Immature natural killer cell (primary cell): ENCODE measurements around the gene IRF2BP2. TPM values are rescaled to one million over a fixed set of nuclear protein-coding genes. Genes with fewer than 3 reads are reported as not detected.

Source experiments
- DNase-seq, 3 donors: peaks; one replicate each; pipeline ENCODE4 v3.0.0; 2022; ENCODE audit warnings: mixed read lengths in 1 of 3
- H3K27ac Mint-ChIP-seq, 6 donors: one replicate each; pipeline ENCODE4 v1.8.0; 2020; ENCODE audit warnings: mixed read lengths in 6 of 6, mild to moderate bottlenecking in 5 of 6, inconsistent platforms in 4 of 6, moderate library complexity in 3 of 6
- H3K27me3 Mint-ChIP-seq, 3 donors: one replicate each; pipeline ENCODE4 v1.8.0; 2020 to 2021; ENCODE audit warnings: low read depth in 3 of 3, mild to moderate bottlenecking in 3 of 3, mixed read lengths in 3 of 3, moderate library complexity in 3 of 3, inconsistent platforms in 1 of 3
- H3K36me3 Mint-ChIP-seq, 3 donors: one replicate each; pipeline ENCODE4 v1.8.0; 2020; ENCODE audit warnings: mixed read lengths in 3 of 3, inconsistent platforms in 2 of 3, mild to moderate bottlenecking in 2 of 3
- H3K4me1 Mint-ChIP-seq, 2 donors: one replicate each; pipeline ENCODE4 v1.8.0; 2020; ENCODE audit warnings: inconsistent platforms in 2 of 2, mild to moderate bottlenecking in 2 of 2, mixed read lengths in 2 of 2, moderate library complexity in 1 of 2
- H3K4me3 Mint-ChIP-seq, 5 donors: one replicate each; pipeline ENCODE4 v1.8.0; 2020; ENCODE audit warnings: mild to moderate bottlenecking in 5 of 5, mixed read lengths in 5 of 5, inconsistent platforms in 3 of 5, moderate library complexity in 3 of 5
- H3K9me3 Mint-ChIP-seq, 6 donors: one replicate each; pipeline ENCODE4 v1.8.0; 2020; ENCODE audit warnings: mild to moderate bottlenecking in 6 of 6, mixed read lengths in 6 of 6, inconsistent platforms in 4 of 6, moderate library complexity in 3 of 6
- polyA plus RNA-seq, 3 donors: library from polyadenylated mRNA; unstranded; fragments of 300-500 nt; fragmentation: Illumina TruSeq; gene quantifications; one replicate each; pipeline ENCODE4 v1.2.3, GENCODE V29; 2021

IRF2BP2 gene
- polyA plus RNA-seq, 3 donors from 2014 or later, result 19.1 to 28.2 (median 26.4) TPM

DNA sequence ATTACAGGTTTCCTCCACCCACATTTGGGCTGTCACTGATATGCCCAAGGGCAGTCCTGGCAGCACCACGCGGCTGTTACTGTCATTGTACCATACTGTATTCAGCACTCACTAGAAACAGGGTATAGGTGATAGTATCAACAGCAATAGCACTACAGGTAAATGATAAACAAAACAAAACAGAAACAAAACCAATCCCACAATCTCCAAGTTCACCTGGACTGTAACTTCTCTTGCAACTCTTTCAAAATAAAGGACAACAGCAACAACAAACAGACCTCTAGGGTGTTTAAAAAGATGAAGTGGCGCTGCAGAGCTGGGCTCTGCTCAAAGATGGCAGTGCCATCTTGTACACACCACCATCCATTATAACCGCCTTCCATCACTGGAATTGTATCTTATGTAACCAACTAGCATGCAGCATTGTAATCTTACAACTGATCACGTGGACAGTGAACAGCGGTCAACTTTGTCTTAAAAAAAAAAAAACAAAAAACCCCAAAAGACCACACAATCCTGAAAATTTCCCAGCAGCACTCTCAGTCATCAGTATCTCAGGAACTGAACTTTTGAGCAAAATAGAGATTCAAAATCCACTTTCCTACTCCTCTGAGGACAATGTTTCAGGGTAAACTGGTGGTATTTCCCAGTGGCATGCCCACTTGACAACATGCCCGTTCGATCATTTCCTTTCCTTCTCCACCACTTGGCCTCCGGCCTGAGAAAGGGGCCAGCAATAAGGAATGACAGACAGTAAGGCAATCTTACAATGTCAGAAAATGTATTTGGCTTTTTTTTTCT, 3.8 kb downstream of the IRF2BP2 start:
- peaks cover 24 to 41% (median 34%) of the 10 kb centered on the region in 3 donors for H3K27me3 Mint-ChIP-seq

DNA sequence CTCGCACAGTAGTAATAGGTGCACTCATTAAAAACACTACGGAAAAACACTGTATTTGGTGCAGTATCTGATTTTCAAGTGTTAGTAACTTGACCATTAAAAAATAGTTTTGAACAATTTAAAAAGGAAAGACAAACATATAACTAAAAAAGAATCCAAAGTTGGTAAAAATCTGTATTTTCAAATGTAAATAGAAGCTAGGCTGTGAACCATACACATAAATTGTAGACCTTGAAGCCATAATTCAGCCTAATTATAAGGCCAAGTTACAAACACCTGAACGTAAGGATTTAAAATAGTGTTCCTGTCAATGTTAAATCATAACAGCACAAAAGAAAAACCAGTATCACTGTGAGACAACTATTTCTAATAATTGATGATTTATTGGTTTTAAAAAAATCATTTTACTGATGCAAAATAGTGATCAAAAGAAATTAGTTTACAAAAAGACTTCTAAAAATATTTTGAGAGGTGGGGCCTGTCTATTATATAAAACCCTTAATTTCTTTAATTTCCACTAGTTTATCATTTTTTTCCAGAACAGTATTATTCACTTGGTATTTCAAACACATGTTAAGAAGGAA, 4.5 kb downstream of the IRF2BP2 start:
- DNase-seq, result no peak
- H3K9me3 Mint-ChIP-seq, result no peaks in the 10 kb centered on the region
- peaks cover 20 to 36% (median 30%) of the 10 kb centered on the region in 3 donors for H3K27me3 Mint-ChIP-seq
- H3K4me1 Mint-ChIP-seq, result peaks cover 78 to 79% of the 10 kb centered on the region in 2 donors
- peak overlapping the region; percentile 83 to 99 (median 95) for H3K4me3 Mint-ChIP-seq
- H3K27ac Mint-ChIP-seq, result peak overlapping the region; percentile 91 to 100 (median 99)
- H3K36me3 Mint-ChIP-seq, result peaks cover 0 to 29% (median 20%) of the 10 kb centered on the region in 3 donors

More for the DNA sequence above, 3.8 kb downstream of the IRF2BP2 start:
- H3K9me3 Mint-ChIP-seq, result no peaks in the 10 kb centered on the region
- peak overlapping the region; percentile 91 to 100 (median 99) for H3K27ac Mint-ChIP-seq
- H3K4me1 Mint-ChIP-seq, result peaks cover 73 to 75% of the 10 kb centered on the region in 2 donors
- DNase-seq, result peak; percentile 24 to 38 (median 33)
- peak overlapping the region; percentile 83 to 99 (median 95) for H3K4me3 Mint-ChIP-seq
- H3K36me3 Mint-ChIP-seq, result peaks cover 0 to 29% (median 20%) of the 10 kb centered on the region in 3 donors

DNA sequence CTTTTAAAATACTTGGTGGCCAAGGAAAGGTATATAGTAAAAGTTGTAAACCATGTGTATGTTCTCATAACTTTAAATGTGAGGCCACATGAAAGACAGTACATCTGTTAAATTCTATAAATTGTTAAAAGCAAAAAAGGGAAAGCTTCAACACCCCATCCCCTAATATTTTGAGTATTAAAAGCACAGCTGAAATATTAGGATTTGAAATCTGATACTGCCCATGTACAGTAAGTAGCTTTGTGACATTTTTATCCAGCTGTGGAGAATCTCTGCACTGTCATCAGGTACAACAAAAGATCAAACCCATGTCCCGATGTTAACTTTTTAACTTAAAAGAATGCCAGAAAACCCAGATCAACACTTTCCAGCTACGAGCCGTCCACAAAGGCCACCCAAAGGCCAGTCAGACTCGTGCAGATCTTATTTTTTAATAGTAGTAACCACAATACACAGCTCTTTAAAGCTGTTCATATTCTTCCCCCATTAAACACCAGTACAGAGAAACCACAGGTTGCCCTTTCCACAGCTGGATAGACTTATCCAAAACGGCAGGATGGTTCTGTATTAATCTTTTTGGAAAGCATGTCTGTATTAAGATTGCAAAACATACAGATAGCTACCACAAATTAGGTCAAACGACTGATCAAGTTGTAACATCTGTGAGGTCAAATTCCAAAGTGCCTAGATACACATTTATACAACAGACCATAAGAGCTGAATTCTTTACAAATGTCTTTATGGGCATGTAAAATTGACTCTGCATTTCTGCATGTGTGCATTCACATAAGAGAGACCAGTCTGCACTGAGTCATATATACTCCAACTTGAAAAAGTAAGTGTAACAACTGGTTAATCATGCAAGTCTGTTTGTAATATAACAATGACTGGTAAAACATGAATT, 5.2 kb downstream of the IRF2BP2 start:
- no peak for DNase-seq
- Mint-ChIP-seq H3K9me3 (no peaks in the 10 kb centered on the region), H3K4me1 (peaks cover 77 to 83% of the 10 kb centered on the region in 2 donors), H3K36me3 (peaks cover 0 to 29% (median 20%) of the 10 kb centered on the region in 3 donors), H3K4me3 (peak overlapping the region; percentile 83 to 99 (median 95)), H3K27me3 (peaks cover 21 to 32% (median 27%) of the 10 kb centered on the region in 3 donors), H3K27ac (peak overlapping the region; percentile 25 to 100 (median 97))

DNA sequence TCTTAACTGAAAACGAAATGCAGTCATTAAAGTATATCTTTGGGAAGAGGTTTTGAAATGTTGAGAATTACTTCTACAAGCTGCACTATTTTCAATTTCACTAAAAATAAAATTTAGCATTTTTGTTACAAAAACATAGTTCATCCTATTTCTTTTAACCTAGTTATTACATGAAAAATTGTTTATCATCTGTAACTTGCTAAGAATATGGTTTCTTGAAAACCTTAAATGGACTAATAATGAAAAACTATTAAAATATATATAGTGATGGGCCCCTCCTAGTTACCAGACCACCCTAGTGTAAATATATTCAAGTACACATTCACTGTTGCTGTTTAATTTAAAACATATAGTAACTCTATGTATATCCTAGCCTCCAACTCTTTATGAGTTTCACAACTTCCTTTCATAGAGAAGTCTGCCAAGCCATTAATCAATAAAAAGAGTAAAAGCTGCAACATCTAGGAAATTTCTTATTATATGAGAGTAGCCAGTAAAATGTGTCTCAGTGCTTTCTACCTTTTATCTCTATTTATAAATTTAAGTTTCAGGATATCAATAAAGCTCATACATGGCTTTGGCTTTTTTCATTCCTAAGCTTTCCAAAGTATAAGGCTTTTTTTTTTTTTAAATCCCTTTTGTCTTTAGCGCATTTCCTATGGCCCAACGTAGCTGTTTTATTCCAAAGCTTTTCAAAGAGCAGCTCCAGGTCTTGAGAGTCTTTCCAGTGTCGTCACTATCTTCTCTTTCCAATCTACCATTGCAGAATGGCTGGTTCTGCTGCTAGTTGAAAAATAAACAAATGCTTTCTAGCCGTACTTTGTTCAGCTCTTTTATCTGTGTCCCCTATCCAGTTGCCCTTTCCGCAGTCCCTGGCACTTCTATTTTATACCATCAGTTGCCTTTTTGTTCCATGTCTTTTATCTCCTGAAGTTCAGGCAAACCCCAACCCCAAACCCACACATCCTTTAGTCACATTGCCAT, 6.5 kb downstream of the IRF2BP2 start:
- peaks cover 84 to 95% of the 10 kb centered on the region in 2 donors for H3K4me1 Mint-ChIP-seq
- H3K27ac Mint-ChIP-seq, result peak overlapping the region; percentile 83 to 100 (median 86)
- H3K36me3 Mint-ChIP-seq, result peaks cover 0 to 29% (median 20%) of the 10 kb centered on the region in 3 donors
- no peaks in the 10 kb centered on the region for H3K9me3 Mint-ChIP-seq
- H3K27me3 Mint-ChIP-seq, result peaks cover 21 to 35% (median 28%) of the 10 kb centered on the region in 3 donors
- no peak for DNase-seq
- peak overlapping the region; percentile 20 to 98 (median 47) for H3K4me3 Mint-ChIP-seq

DNA sequence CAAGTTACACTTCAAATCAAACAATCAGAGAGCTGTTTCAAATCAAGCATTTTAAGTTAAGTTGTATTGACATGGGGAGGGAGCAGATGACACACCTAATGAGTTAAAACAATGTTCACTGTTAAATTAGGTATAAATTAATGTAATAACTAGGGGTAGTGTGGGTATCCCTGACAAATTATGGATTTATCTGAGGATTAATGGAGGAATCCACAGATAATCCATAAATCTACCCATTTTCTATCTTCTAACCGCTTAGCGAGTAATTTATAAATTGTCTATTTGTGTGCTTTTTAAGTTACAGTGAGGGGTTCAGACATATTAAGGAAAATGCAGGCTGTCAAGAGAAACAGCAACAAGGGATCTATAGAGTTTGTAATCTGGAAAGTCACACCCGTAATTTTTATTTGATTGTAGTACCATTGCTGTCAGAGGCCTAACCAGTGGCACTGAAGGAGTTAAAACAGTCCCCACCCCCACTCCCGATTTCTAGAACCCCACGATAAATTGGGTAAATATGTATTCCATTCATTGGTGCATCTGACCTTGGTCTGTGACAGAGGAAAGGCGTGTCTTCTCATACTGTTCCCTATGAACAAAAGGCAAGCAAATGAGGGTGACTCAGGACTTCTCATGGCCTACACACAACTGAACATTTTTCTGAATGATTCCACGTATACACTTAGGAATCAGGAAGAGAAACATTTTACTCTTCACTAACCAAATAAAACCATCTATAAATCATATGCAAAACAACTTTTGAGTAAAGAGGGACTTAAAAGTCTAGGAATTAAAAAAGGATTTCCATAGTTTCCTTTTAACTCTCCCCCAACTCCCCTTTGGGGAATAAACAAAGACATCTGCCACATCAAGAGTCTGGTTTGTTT, 7.4 kb downstream of the IRF2BP2 start:
- Mint-ChIP-seq H3K36me3 (peaks cover 0 to 22% (median 16%) of the 10 kb centered on the region in 3 donors), H3K4me3 (peak overlapping the region; percentile 24 to 65 (median 38)), H3K9me3 (no peaks in the 10 kb centered on the region), H3K4me1 (peaks cover 79 to 88% of the 10 kb centered on the region in 2 donors), H3K27me3 (peaks cover 14 to 26% (median 20%) of the 10 kb centered on the region in 3 donors), H3K27ac (peak overlapping the region; percentile 84 to 98 (median 91))
- DNase-seq, result no peak

DNA sequence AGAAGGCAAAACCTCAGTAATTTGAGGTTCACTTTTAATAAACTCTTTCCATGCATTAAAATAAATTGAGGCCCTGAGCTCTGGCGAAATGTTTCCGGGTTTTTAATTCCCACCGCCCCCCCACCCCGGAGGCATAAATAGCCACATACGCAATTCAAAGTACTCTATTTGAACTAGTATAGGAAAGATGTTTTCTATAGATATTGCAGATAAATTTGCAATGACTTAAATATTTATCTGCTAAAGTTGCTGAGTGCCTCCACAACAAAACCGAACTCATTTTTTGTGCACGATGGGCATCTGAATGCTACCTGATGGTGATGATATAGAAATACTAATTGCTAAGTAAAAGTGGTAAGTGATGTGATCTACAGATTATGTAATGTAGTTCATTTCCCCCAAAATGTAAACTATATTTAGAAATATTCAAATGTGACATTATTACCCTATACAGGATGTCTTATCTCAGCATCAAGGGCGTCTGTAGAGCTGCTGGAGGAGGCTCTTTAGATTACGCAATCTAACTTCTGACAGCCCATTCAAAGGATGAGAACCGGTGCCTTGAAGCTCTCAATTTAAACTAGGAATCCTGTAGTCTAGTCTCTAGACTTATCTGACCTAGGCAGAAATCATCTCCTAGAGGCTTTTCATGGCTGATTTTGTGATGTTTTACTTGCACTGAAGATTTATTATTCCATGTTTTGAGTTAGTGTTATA, 8.5 kb downstream of the IRF2BP2 start:
- H3K4me1 Mint-ChIP-seq, result peaks cover 68 to 76% of the 10 kb centered on the region in 2 donors
- peak overlapping the region; percentile 90 to 98 (median 96) for H3K27ac Mint-ChIP-seq
- peaks cover 0 to 12% (median 9%) of the 10 kb centered on the region in 3 donors for H3K36me3 Mint-ChIP-seq
- DNase-seq, result peak; percentile 39 to 51 (median 43)
- peak overlapping the region; percentile 82 to 93 (median 86) for H3K4me3 Mint-ChIP-seq
- peaks cover 9 to 17% (median 13%) of the 10 kb centered on the region in 3 donors for H3K27me3 Mint-ChIP-seq
- H3K9me3 Mint-ChIP-seq, result no peaks in the 10 kb centered on the region

DNA sequence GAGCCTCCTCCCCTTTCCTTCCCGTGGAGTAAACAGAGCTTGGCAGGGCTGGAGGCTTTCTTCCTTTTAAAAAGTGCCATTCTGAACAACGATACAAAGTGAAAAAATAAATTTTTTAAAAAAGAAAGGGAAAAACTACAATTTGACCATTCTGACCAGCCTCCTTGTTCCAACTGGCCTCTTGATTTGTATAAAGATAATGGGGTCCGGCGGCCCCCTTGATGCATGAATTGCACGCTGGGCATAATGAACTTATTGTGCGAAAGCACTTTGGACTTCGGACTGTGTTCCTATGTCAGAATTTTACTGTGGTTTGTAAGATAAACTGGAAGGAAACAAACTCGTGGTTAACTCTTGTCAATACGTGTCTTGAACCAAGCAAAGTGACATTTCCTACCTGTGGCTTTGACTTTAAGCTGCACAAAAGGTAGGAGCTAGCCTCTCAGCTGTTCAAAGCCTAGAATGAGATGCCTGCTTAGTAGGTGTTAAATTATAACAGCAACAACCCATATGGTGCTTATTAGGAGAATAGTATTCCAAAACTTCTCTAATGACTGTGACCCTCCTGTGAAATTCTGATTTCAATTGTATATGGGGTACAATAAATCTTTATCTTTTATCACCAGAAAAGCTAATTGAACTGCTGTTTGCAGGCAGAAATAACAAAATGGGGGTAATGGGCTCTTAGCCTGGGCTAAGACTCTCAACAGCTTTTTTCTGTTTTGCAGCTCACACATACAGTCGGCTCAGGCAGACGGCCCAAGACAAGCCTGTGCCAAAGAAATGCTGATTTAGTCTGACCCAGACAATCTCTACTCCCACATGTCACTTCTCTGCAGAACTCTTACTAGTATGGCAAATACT, 9.3 kb downstream of the IRF2BP2 start:
- H3K4me3 Mint-ChIP-seq, result peak overlapping the region; percentile 82 to 93 (median 86)
- H3K27me3 Mint-ChIP-seq, result peaks cover 9 to 10% (median 10%) of the 10 kb centered on the region in 3 donors
- peak overlapping the region; percentile 90 to 98 (median 96) for H3K27ac Mint-ChIP-seq
- peaks cover 0 to 4% (median 4%) of the 10 kb centered on the region in 3 donors for H3K36me3 Mint-ChIP-seq
- DNase-seq, result peak; percentile 58 to 62 (median 61)
- no peaks in the 10 kb centered on the region for H3K9me3 Mint-ChIP-seq
- H3K4me1 Mint-ChIP-seq, result peaks cover 60 to 68% of the 10 kb centered on the region in 2 donors

DNA sequence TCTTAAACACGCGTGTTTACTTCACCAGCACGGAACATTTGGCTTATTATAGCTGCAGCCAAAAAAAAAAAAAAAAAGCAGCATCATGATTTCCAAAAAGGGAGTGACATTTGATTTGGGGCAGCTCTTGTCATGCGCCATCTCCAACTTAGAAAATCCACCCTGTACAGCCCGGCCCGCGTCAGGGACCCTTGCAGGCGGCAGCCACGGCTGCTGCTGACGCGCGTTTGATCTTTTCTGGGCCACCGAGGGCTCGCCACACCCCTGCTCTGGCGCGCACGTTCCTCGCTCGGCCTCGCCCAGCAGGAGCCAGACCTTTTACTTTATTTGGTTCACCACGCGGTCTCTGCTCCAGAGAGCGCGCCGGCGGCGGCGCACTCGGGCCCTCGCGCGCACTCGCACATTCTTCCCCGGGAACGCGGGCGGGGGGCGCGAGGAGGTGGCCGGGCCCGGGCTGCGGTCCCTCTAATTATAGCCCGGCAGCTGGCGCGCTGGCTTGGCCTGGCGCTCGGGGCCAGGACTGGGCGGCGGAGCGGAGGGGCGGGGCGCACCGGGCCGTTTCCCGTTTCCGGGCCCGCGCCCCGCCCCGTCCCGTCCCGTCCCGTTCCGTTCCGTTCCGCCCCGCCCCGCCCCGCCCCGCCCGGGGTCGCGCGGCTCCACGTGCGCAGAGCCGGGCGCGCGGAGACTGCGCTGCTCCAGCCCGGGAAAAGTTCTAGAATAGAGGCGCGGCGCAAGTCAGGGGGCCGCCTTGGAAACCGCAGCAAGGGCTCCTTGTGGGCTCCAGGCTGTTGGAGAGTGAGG, 10.2 kb downstream of the IRF2BP2 start:
- Mint-ChIP-seq H3K4me1 (peaks cover 52 to 60% of the 10 kb centered on the region in 2 donors), H3K36me3 (peaks cover 0 to 4% (median 4%) of the 10 kb centered on the region in 3 donors), H3K27me3 (peaks cover 9 to 12% (median 10%) of the 10 kb centered on the region in 3 donors), H3K27ac (peak overlapping the region; percentile 90 to 98 (median 96)), H3K9me3 (no peaks in the 10 kb centered on the region), H3K4me3 (peak overlapping the region; percentile 86 to 93 (median 87))
- DNase-seq, result peak; percentile 83 to 85 (median 84)

DNA sequence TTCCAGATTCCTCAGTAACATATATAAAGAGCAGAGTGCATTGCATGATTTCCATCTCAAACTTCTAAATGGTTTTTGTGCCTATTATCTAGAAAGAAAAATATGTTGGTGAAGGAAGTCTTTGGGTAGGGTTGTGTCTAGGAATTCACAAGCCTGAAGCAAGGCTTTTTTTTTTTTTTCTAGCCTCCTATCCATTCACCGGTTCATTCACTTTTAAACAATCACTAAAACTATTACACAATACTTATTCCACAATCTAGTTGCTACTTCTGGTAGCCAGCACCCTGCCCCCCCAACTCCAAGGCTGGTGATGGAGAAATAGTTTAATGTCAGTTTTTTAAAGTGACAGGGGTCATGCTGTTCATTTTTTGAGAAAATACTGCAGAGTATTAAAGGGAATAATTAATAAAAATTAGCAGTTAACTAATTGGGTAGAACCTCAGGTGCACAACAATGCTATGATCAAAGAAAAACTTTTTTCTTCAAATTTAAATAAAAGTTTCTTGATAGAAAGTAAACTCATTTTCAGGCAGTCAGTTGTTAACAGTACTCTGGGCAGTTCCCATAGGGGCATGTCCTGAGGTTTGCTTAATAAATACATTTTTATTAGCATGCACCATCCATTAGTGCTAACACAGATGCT, 10.9 kb downstream of the IRF2BP2 start:
- peaks cover 45 to 53% of the 10 kb centered on the region in 2 donors for H3K4me1 Mint-ChIP-seq
- peak overlapping the region; percentile 86 to 94 (median 91) for H3K27ac Mint-ChIP-seq
- H3K9me3 Mint-ChIP-seq, result no peaks in the 10 kb centered on the region
- DNase-seq, result no peak
- H3K36me3 Mint-ChIP-seq, result peaks cover 0 to 4% (median 4%) of the 10 kb centered on the region in 3 donors
- peaks cover 9 to 12% (median 10%) of the 10 kb centered on the region in 3 donors for H3K27me3 Mint-ChIP-seq
- peak overlapping the region; percentile 86 to 92 (median 87) for H3K4me3 Mint-ChIP-seq
